ENCODE data around the gene GAS5.
A peak's percentile ranks its signal among the peaks of the same experiment; 100 is the strongest.
"Not testable (repeated sequence)": the region's sequence is repeated elsewhere in the genome, so short reads cannot be mapped to it uniquely, and the experiment has no call there.

The GAS5 gene

DNA sequence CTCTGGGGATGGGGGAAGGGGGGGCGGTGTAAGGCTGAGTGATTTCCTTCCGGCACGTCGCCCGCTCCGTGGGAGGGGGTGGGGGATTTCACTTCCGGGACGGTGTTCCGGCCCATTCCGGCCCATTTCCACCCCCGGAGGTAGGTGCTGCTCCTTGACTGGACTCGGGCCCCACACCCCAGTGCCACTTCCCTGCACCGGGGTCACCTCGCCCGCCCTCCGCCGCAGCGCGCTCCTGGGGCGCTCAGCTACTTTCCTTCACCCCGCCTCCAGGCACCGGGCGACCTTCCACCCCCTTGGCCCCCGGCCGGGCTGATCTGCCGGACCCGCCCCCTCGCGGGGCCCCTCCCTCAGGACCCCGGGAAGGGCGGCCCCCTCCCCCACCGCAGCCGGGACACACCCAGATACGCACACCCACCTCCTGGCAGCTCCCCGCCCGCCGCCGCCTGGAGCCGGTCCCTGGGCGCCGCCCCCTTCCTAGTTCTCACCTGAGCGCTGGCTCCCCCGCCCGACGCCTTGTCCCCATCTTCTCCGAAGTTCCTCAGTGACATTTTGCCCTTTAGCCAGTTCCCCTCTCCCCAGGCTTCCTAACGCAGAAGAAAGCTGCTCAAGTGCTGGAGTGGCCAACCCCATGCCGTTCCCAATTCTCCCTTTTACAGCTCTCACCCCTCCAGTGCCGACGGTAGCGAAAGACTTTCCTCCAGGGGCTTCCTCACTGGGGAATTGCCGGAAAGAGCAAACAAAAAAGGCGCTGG lies 654 bp upstream of the GAS5 start, which contains the start of gene ZBTB37:
Gene ZBTB37 (plus strand): TSS at position 115 of the 755 bp plus-strand sequence. CDS start 1,846 bp downstream, outside the sequence.
- Histone ChIP-seq H3K27ac (ENCODE audit: low read length) (peak within 1 kb of the TSS; percentile 92), H3K4me1 (ENCODE audit: insufficient read depth, low read length) (peaks cover 12% of the 10 kb centered on the region), H3K9me3 (ENCODE audit: insufficient read depth, low read depth, low read length) (no peaks in the 10 kb centered on the region; the same call in 1 of the 2 replicates), H3K4me3 (ENCODE audit: low read length) (peak within 1 kb of the TSS; percentile 99), H3K27me3 (ENCODE audit: insufficient read depth, low read length) (no peaks in the 10 kb centered on the region), H3K36me3 (ENCODE audit: insufficient read depth, low read depth, low read length) (peaks cover 65% of the 10 kb centered on the region), H3K9ac (ENCODE audit: low read depth, low read length) (peak within 1 kb of the TSS; percentile 100)

DNA sequence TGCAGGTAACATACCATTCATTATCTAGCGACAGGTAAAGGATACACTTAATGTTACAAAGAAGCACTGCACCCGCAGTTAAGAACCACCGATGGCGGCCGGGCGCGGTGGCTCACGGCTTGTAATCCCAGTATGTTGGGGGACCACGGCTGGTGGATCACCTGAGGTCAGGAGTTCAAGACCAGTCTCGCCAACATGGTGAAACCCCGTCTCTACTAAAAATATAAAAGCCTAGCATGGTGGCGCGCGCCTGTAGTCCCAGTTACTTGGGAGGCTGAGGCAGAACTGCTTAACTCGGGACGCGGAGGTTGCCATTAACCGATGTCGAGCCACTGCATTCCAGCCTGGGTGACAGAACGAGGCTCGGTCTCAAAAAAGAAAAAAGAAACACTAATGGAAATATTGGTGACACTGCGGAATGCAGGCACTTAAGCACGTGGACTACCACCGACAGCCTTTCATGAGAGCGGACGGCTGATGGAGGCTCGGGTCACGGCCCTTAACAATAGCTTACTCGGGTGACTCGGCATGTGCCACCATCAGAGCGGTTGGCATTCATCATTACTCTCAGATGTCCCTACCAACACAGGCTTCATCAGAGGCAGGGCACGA lies 542 bp downstream of the GAS5 start:
- Histone ChIP-seq H3K27me3 (ENCODE audit: insufficient read depth, low read length) (no peaks in the 10 kb centered on the region), H3K9ac (ENCODE audit: low read depth, low read length) (peak overlapping the region; percentile 100), H3K36me3 (ENCODE audit: insufficient read depth, low read depth, low read length) (peaks cover 70% of the 10 kb centered on the region), H3K9me3 (ENCODE audit: insufficient read depth, low read depth, low read length) (no peaks in the 10 kb centered on the region; the same call in 1 of the 2 replicates), H3K4me3 (ENCODE audit: low read length) (peak overlapping the region; percentile 99), H3K4me1 (ENCODE audit: insufficient read depth, low read length) (peaks cover 12% of the 10 kb centered on the region), H3K27ac (ENCODE audit: low read length) (peak overlapping the region; percentile 92)

- no peaks in the 10 kb centered on the region; the same call in 1 of the 2 replicates for H3K9me3 ChIP-seq (ENCODE audit: insufficient read depth, low read depth, low read length)
- H3K4me1 ChIP-seq (ENCODE audit: insufficient read depth, low read length), result peaks cover 12% of the 10 kb centered on the region
- peak overlapping the region; percentile 100 for H3K9ac ChIP-seq (ENCODE audit: low read depth, low read length)
- no peaks in the 10 kb centered on the region for H3K27me3 ChIP-seq (ENCODE audit: insufficient read depth, low read length)
- H3K36me3 ChIP-seq (ENCODE audit: insufficient read depth, low read depth, low read length), result peaks cover 70% of the 10 kb centered on the region
- peak overlapping the region; percentile 92 for H3K27ac ChIP-seq (ENCODE audit: low read length)
- peak overlapping the region; percentile 99 for H3K4me3 ChIP-seq (ENCODE audit: low read length)
Measured at GRCh38 chr1:173866413-173867115, 1.2 kb downstream of the GAS5 start.

GRCh38 chr1:173865468-173866164 lies 2.2 kb downstream of the GAS5 start:
- Histone ChIP-seq H3K27ac (ENCODE audit: low read length) (peak overlapping the region; percentile 92), H3K36me3 (ENCODE audit: insufficient read depth, low read depth, low read length) (peaks cover 62% of the 10 kb centered on the region), H3K27me3 (ENCODE audit: insufficient read depth, low read length) (no peaks in the 10 kb centered on the region), H3K4me1 (ENCODE audit: insufficient read depth, low read length) (peaks cover 12% of the 10 kb centered on the region), H3K9ac (ENCODE audit: low read depth, low read length) (peak overlapping the region; percentile 100), H3K4me3 (ENCODE audit: low read length) (peak overlapping the region; percentile 99), H3K9me3 (ENCODE audit: insufficient read depth, low read depth, low read length) (no peaks in the 10 kb centered on the region; the same call in 1 of the 2 replicates)

GRCh38 chr1:173864179-173864867 lies 3.5 kb downstream of the GAS5 start:
- Histone ChIP-seq H3K9ac (ENCODE audit: low read depth, low read length) (peak overlapping the region; percentile 100), H3K4me3 (ENCODE audit: low read length) (peak overlapping the region; percentile 99), H3K27ac (ENCODE audit: low read length) (peak overlapping the region; percentile 92)

DNA sequence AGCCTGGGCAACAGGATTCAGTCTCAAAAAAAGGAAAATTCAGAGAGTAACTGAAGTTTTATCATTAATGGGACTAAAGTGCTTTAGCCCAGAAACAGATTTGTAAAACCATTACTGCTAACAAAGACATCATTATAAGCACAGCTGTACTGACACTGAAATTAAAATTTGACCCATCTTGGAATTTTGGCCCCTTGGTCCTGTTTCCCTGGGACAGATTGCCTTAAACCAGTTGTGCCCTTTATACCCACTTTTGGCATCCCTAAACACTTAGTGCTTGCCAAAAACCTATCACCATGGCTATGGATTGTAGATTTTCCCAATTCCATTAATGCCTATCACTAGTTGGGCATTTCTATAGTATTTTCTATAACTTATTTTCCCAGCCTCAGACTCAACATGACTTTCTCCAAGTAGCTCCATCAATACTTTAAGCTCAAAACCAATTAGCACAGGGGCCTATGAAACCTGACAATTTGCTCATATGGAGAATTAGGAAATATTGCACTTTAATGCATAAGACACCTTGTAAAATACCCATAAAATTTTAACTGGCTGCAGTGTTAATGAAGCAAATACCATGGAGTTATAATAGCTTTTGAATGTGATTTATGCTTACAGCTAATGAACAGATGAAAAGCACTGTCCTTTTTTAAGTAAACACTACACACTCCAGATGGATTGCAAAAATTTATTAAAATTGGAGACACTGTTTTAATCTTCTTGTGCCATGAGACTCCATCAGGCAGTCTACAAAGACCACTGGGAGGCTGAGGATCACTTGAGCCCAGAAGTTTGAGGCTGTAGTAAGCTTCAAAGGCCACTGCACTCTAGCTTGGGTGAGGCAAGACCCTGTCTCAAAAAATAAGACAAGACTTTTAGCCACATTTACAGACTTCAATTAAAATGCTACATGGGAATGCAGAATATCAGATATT lies 4.3 kb downstream of the GAS5 start:
- Histone ChIP-seq H3K9me3 (ENCODE audit: insufficient read depth, low read depth, low read length) (no peaks in the 10 kb centered on the region; the same call in 1 of the 2 replicates), H3K4me1 (ENCODE audit: insufficient read depth, low read length) (peaks cover 5% of the 10 kb centered on the region), H3K4me3 (ENCODE audit: low read length) (peak overlapping the region; percentile 99), H3K27ac (ENCODE audit: low read length) (no peak overlapping the region), H3K9ac (ENCODE audit: low read depth, low read length) (peak overlapping the region; percentile 100; the same call in 1 of the 2 replicates), H3K36me3 (ENCODE audit: insufficient read depth, low read depth, low read length) (peaks cover 71% of the 10 kb centered on the region), H3K27me3 (ENCODE audit: insufficient read depth, low read length) (no peaks in the 10 kb centered on the region)

More at GRCh38 chr1:173864179-173864867, 3.5 kb downstream of the GAS5 start:
- peaks cover 9% of the 10 kb centered on the region for H3K4me1 ChIP-seq (ENCODE audit: insufficient read depth, low read length)
- H3K9me3 ChIP-seq (ENCODE audit: insufficient read depth, low read depth, low read length), result no peaks in the 10 kb centered on the region; the same call in 1 of the 2 replicates
- peaks cover 64% of the 10 kb centered on the region for H3K36me3 ChIP-seq (ENCODE audit: insufficient read depth, low read depth, low read length)
- H3K27me3 ChIP-seq (ENCODE audit: insufficient read depth, low read length), result no peaks in the 10 kb centered on the region

- H3K9ac ChIP-seq (ENCODE audit: low read depth, low read length), result peak overlapping the region; percentile 100; the same call in 1 of the 2 replicates
- H3K4me1 ChIP-seq (ENCODE audit: insufficient read depth, low read length), result peaks cover 5% of the 10 kb centered on the region
- H3K27me3 ChIP-seq (ENCODE audit: insufficient read depth, low read length), result no peaks in the 10 kb centered on the region
- peaks cover 78% of the 10 kb centered on the region for H3K36me3 ChIP-seq (ENCODE audit: insufficient read depth, low read depth, low read length)
- H3K9me3 ChIP-seq (ENCODE audit: insufficient read depth, low read depth, low read length), result no peaks in the 10 kb centered on the region; the same call in 1 of the 2 replicates
- no peak overlapping the region for H3K27ac ChIP-seq (ENCODE audit: low read length)
- peak overlapping the region; percentile 99; the same call in 1 of the 2 replicates for H3K4me3 ChIP-seq (ENCODE audit: low read length)
Measured at GRCh38 chr1:173862769-173863223, 5.0 kb downstream of the GAS5 start.

DNA sequence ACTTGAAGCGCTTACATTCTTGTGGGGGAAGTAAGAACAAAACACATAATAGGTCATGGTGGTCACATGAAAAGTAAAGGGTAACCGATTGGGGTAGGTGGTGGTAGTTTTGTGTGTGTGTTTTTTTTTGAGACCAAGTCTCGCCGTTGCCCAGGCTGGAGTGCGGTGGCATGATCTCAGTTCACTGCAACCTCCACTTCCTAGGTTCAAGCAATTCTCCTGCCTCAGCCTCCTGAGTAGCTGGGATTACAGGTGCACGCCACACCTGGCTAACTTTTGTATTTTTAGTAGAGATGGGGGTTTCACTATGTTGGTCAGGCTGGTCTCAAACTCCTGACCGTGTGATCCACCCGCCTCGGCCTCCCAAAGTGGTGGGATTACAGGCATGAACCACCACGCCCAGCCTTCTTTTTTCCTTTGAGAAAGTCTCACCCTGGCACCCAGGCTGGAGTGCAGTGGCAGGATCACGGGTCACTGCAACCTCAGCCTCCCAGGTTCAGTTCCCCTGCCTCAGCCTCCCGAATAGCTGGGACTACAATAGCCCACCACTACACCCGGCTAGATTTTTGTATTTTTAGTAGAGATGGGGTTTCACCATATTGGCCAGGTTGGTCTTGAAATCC lies 5.5 kb downstream of the GAS5 start:
- not testable (repeated sequence) for H3K27ac ChIP-seq (ENCODE audit: low read length); H3K4me3 ChIP-seq (ENCODE audit: low read length); H3K27me3 ChIP-seq (ENCODE audit: insufficient read depth, low read length); H3K9me3 ChIP-seq (ENCODE audit: insufficient read depth, low read depth, low read length); H3K9ac ChIP-seq (ENCODE audit: low read depth, low read length); H3K4me1 ChIP-seq (ENCODE audit: insufficient read depth, low read length)
- peaks cover 79% of the 10 kb centered on the region for H3K36me3 ChIP-seq (ENCODE audit: insufficient read depth, low read depth, low read length)

GRCh38 chr1:173861731-173862145 lies 6.1 kb downstream of the GAS5 start:
- Histone ChIP-seq H3K27me3 (ENCODE audit: insufficient read depth, low read length) (no peaks in the 10 kb centered on the region), H3K4me3 (ENCODE audit: low read length) (no peak overlapping the region), H3K27ac (ENCODE audit: low read length) (no peak overlapping the region), H3K9ac (ENCODE audit: low read depth, low read length) (no peak overlapping the region), H3K9me3 (ENCODE audit: insufficient read depth, low read depth, low read length) (no peaks in the 10 kb centered on the region; the same call in 1 of the 2 replicates), H3K4me1 (ENCODE audit: insufficient read depth, low read length) (peaks cover 5% of the 10 kb centered on the region), H3K36me3 (ENCODE audit: insufficient read depth, low read depth, low read length) (peaks cover 79% of the 10 kb centered on the region)

Data from iPS-20b (cell line).